MM.1S (cell line): ENCODE results near the gene MRTFA.

Experiments used
- DNase-seq: peaks from one replicate; pipeline ENCODE4 v3.0.0-alpha.2; 2015
- H2AFZ ChIP-seq: fragments of 300-600 bp; sonication (generic); 2 replicates; pipeline ENCODE4 v1.6.0; 2016; ENCODE audit warnings: antibody characterized with exemption, low read length
- H3F3A ChIP-seq: fragments of 300-600 bp; sonication (generic); 2 replicates; pipeline ENCODE4 v1.6.1; 2016; ENCODE audit warnings: mild to moderate bottlenecking, antibody characterized with exemption, low read length, moderate library complexity, mixed read lengths; ENCODE audit not compliant: insufficient read depth
- H3K27ac ChIP-seq: fragments of 300-600 bp; sonication (generic); 2 replicates; pipeline ENCODE4 v1.5.1; 2016; ENCODE audit warnings: mild to moderate bottlenecking, low read length
- H3K27me3 ChIP-seq: fragments of 300-600 bp; sonication (generic); replicated peaks from 2 replicates; pipeline ENCODE4 v1.6.0; 2016; ENCODE audit warnings: low read length; ENCODE audit not compliant: insufficient read depth
- H3K36me3 ChIP-seq: fragments of 300-600 bp; sonication (generic); replicated peaks from 2 replicates; pipeline ENCODE4 v1.6.1; 2016; ENCODE audit warnings: mild to moderate bottlenecking, low read length, mixed read lengths; ENCODE audit not compliant: insufficient read depth
- H3K4me1 ChIP-seq: fragments of 300-600 bp; sonication (generic); 2 replicates; pipeline ENCODE4 v1.6.1; 2016; ENCODE audit warnings: low read length, mixed read lengths
- H3K4me2 ChIP-seq: fragments of 300-600 bp; sonication (generic); 2 replicates; pipeline ENCODE4 v1.6.0; 2016; ENCODE audit warnings: low read depth, low read length
- H3K4me3 ChIP-seq: fragments of 300-600 bp; sonication (generic); 2 replicates; pipeline ENCODE4 v1.5.1; 2016; ENCODE audit warnings: low read length, mixed read lengths
- H3K79me2 ChIP-seq: fragments of 300-600 bp; sonication (generic); 2 replicates; pipeline ENCODE4 v1.6.1; 2016; ENCODE audit warnings: mixed run types, low read length, mixed read lengths
- H3K9ac ChIP-seq: fragments of 300-600 bp; sonication (generic); 2 replicates; pipeline ENCODE4 v1.6.1; 2016; ENCODE audit warnings: low read length, mixed read lengths
- H3K9me2 ChIP-seq: fragments of 300-600 bp; sonication (generic); replicated peaks from 2 replicates; pipeline ENCODE4 v1.6.1; 2016; ENCODE audit warnings: mild to moderate bottlenecking, low read length, mixed read lengths; ENCODE audit not compliant: insufficient read depth
- H3K9me3 ChIP-seq: fragments of 300-600 bp; sonication (generic); replicated peaks from 2 replicates; pipeline ENCODE4 v1.6.1; 2016; ENCODE audit warnings: mild to moderate bottlenecking, low read length, mixed read lengths; ENCODE audit not compliant: insufficient read depth
- H4K20me1 ChIP-seq: fragments of 300-600 bp; sonication (generic); 2 replicates; pipeline ENCODE4 v1.6.1; 2016; ENCODE audit warnings: mild to moderate bottlenecking, low read length, moderate library complexity, mixed read lengths; ENCODE audit not compliant: insufficient read depth
- CTCF ChIP-seq: fragments of 300-600 bp; sonication (generic); IDR thresholded peaks from 2 replicates; pipeline ENCODE4 v1.5.1; 2016; ENCODE audit warnings: antibody characterized with exemption, low read length, mixed read lengths
- EZH2 ChIP-seq: fragments of 300-600 bp; sonication (generic); optimal IDR thresholded peaks from 2 replicates; pipeline ENCODE3; 2017; ENCODE audit warnings: low read depth, mild to moderate bottlenecking, antibody characterized with exemption, low read length, mixed read lengths
- EZH2phosphoT487 ChIP-seq: fragments of 300-600 bp; sonication (generic); IDR thresholded peaks from 2 replicates; pipeline ENCODE4 v1.6.1; 2018; ENCODE audit warnings: antibody characterized with exemption, low read length

Gene MRTFA

GRCh38 chr22:40607506-40607905 is 29.0 kb downstream of the MRTFA start:
- Histone ChIP-seq H3K36me3 (no peaks in the 10 kb centered on the region), H3K9me2 (no peaks in the 10 kb centered on the region), H3F3A (no peaks in the 10 kb centered on the region), H4K20me1 (no peaks in the 10 kb centered on the region), H3K79me2 (peaks cover 84% of the 10 kb centered on the region), H3K4me1 (peaks cover 4% of the 10 kb centered on the region; the same call in 1 of the 2 replicates), H3K9me3 (no peaks in the 10 kb centered on the region), H2AFZ (no peak overlapping the region), H3K9ac (no peak overlapping the region), H3K4me3 (no peak overlapping the region), H3K4me2 (no peak overlapping the region), H3K27me3 (no peaks in the 10 kb centered on the region), H3K27ac (no peak overlapping the region)
- no peak for DNase-seq
- TF ChIP-seq EZH2phosphoT487 (no peak), EZH2 (no peak), CTCF (no peak)

- Histone ChIP-seq H3K4me3 (no peak overlapping the region), H3K4me2 (no peak overlapping the region), H3K9ac (no peak overlapping the region), H3K36me3 (no peaks in the 10 kb centered on the region), H3K9me3 (no peaks in the 10 kb centered on the region), H3K27me3 (no peaks in the 10 kb centered on the region), H2AFZ (no peak overlapping the region), H3K4me1 (peaks cover 4% of the 10 kb centered on the region; the same call in 1 of the 2 replicates), H4K20me1 (no peaks in the 10 kb centered on the region), H3F3A (no peaks in the 10 kb centered on the region), H3K79me2 (peaks cover 84% of the 10 kb centered on the region), H3K9me2 (no peaks in the 10 kb centered on the region), H3K27ac (no peak overlapping the region)
- no peak for DNase-seq
- TF ChIP-seq EZH2phosphoT487 (no peak), CTCF (no peak), EZH2 (no peak)
These were observed 30.2 kb downstream of the MRTFA start for GRCh38 chr22:40606306-40606705.

- H2AFZ ChIP-seq = no peak overlapping the region
- TF ChIP-seq EZH2phosphoT487 (no peak), EZH2 (no peak), CTCF (no peak)
- no peaks in the 10 kb centered on the region; the same call in 1 of the 2 replicates for H4K20me1 ChIP-seq
- DNase-seq = no peak
- no peaks in the 10 kb centered on the region for H3K36me3 ChIP-seq
- H3K9me3 ChIP-seq = no peaks in the 10 kb centered on the region
- no peaks in the 10 kb centered on the region for H3K9me2 ChIP-seq
- no peak overlapping the region for H3K27ac ChIP-seq
- H3K4me3 ChIP-seq = no peak overlapping the region
- no peak overlapping the region for H3K4me2 ChIP-seq
- H3K4me1 ChIP-seq = peaks cover 4% of the 10 kb centered on the region; the same call in 1 of the 2 replicates
- peaks cover 87% of the 10 kb centered on the region for H3K79me2 ChIP-seq
- no peaks in the 10 kb centered on the region for H3F3A ChIP-seq
- no peaks in the 10 kb centered on the region for H3K27me3 ChIP-seq
- H3K9ac ChIP-seq = no peak overlapping the region
These were observed 30.8 kb downstream of the MRTFA start for GRCh38 chr22:40605761-40606160.
